ENCODE data around the gene SFT2D3. TPM values are rescaled to one million over a fixed set of nuclear protein-coding genes. Genes with fewer than 3 reads are reported as not detected.
"Not testable (repeated sequence)": the region's sequence is repeated elsewhere in the genome, so short reads cannot be mapped to it uniquely, and the experiment has no call there.

Gene SFT2D3
- polyA plus RNA-seq, 3 donors: 2.8 to 4.8 (median 3.6) TPM

- WGBS, 3 donors: 55 to 77% (median 66%) methylated on average over 3 of the region's 3 CpGs
- no peak overlapping the region for H3K27ac ChIP-seq (ENCODE audit: low read depth, low read length)
Observed at GRCh38 chr2:127722807-127723206, 21.5 kb downstream of the SFT2D3 start.

GRCh38 chr2:127726158-127726880, 25.0 kb downstream of the SFT2D3 start:
- no peak overlapping the region for H3K27ac ChIP-seq (ENCODE audit: low read depth, low read length)
- 88 to 93% (median 90%) methylated on average over 6 of the region's 6 CpGs for WGBS, 3 donors

GRCh38 chr2:127733113-127733815, 32.0 kb downstream of the SFT2D3 start:
- WGBS, 3 donors: 21 to 77% (median 75%) methylated on average over 6 of the region's 6 CpGs
- H3K27ac ChIP-seq (ENCODE audit: low read depth, low read length): no peak overlapping the region

DNA sequence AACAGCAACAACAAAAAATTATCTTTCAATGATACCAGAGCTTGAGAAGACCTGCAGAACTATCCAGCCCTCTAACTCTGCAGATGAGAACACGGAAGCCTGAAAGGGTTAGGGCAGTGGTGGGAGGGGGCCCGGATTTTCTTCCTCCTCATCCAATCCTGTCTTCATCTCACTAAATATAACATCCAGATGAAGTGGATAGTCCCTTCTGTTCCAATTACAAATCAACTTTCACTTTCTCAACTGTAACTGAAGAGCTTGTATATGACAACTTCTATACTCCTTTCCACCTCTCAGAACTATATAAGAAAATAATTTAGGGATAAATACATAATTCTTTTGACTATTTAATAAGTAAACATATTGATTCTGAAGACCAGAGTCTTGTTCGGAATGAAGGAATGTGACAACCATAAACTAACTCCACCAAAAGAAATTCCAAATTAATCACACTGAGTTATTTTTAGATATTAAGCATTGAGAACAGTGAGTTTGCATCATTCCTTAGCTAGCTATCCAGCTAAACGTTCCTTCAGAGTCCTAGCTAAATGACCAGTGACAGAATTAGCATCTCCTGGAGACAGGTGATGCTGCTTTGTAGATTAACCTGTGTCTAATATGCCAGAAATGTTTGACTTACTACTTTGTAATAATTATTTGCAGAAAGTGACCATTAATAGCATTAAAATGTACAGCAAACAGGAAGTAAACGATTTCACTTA, 32.7 kb downstream of the SFT2D3 start:
- no peak overlapping the region for H3K27ac ChIP-seq (ENCODE audit: low read depth, low read length)
- 15 to 58% (median 51%) methylated on average over 5 of the region's 5 CpGs for WGBS, 3 donors

DNA sequence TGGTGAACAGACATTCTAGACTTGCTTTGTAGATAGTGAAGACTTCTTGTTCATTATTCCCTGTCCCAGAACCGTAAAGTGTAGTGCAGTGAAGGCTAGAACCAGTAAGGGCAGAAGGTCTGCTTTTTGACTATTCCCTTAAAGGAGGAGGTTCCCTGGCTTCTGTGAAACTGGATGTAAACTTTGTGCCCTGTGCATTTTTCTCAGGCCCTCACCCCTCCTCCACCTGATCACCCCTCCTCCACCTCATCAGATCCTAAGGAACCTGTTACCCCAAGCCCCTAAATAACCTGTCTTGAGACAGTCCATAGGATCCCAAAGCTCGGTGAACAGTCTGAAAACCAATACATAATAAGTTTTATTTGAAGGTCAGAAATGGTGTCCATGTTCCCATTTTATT, 33.7 kb downstream of the SFT2D3 start:
- H3K27ac ChIP-seq (ENCODE audit: low read depth, low read length): no peak overlapping the region

GRCh38 chr2:127735537-127736399, 34.5 kb downstream of the SFT2D3 start:
- 73 to 76% (median 74%) methylated on average over 3 of the region's 3 CpGs for WGBS, 3 donors

More for the DNA sequence above, 33.7 kb downstream of the SFT2D3 start:
- 43 to 96% (median 95%) methylated on average over 2 of the region's 2 CpGs for WGBS, 3 donors

DNA sequence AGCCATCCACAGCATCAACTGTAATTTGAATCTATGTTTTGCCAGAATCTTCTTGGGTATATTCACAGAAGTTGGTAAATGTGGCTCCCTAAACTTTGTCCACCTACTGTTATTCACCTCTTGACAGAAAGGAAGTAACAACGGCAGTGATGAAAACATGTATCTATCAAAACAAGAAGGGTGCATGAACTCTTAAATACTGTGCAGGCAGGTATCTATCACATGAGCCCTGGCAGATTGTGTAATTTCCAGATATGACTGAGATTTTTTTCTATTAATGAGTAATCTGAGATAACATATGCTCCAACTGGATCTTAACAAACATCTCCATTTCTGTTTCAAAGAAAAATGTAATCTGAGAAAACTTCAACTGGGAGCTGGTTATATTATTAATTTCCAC, 36.6 kb downstream of the SFT2D3 start:
- 29 to 64% (median 60%) methylated on average over 1 of the region's 1 CpG for WGBS, 3 donors

More at GRCh38 chr2:127735537-127736399, 34.5 kb downstream of the SFT2D3 start:
- H3K27ac ChIP-seq (ENCODE audit: low read depth, low read length): no peak overlapping the region

GRCh38 chr2:127739800-127740199, 38.5 kb downstream of the SFT2D3 start:
- no peak overlapping the region for H3K27ac ChIP-seq (ENCODE audit: low read depth, low read length)
- 89 to 94% (median 90%) methylated on average over 1 of the region's 1 CpG for WGBS, 3 donors

More for the DNA sequence above, 36.6 kb downstream of the SFT2D3 start:
- no peak overlapping the region for H3K27ac ChIP-seq (ENCODE audit: low read depth, low read length)

- H3K27ac ChIP-seq (ENCODE audit: low read depth, low read length): no peak overlapping the region
- WGBS, 3 donors: 92 to 98% (median 95%) methylated on average over 3 of the region's 3 CpGs
Observed at GRCh38 chr2:127740665-127741288, 39.5 kb downstream of the SFT2D3 start.

DNA sequence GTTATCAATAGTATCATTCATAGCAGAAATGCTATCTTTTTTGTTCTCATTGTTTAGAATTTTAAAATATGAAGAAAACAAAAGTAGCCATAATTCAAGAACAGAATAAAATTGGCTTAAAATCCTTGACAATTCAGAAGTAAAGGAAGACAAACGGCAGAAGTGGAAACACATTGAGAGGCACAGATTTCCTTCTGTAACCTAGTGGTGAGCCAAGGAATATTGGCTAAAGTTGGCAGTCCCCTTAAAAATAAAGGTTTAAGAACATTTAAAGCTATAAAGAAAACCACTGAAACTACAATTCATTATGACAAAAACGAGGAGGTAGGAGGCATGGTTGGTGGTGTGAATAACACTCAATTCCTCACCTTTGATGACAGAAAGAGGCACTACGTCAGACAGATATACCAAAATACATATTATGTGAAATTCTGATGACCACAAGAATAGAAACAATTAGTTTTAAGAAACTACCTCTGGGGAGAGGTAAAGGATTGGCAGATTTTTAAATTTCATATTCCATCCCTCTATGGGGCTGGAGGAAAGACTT, 42.3 kb downstream of the SFT2D3 start:
- H3K27ac ChIP-seq (ENCODE audit: low read depth, low read length): no peak overlapping the region
- 74 to 83% (median 76%) methylated on average over 3 of the region's 3 CpGs for WGBS, 3 donors

- WGBS, 3 donors: 96 to 98% (median 97%) methylated on average over 5 of the region's 5 CpGs
- H3K27ac ChIP-seq (ENCODE audit: low read depth, low read length): no peak overlapping the region
Observed at GRCh38 chr2:127747621-127748020, 46.3 kb downstream of the SFT2D3 start.

DNA sequence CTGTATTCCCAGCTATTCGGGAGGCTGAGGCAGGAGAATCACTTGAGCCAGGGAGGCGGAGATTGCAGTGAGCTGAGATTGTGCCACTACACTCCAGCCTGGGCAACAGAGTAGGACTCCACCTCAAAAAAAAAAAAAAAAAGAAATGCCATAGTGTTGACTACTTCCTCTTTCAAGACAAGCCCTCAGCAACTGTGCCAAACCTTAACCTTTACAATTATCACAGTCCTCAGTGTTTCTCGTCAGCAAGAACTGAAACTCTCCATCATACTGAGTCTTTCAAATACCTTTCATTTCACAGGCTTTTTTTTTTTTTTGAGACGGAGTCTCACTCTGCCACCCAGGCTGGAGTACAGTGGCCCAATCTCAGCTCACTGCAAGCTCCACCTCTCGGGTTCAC, 48.2 kb downstream of the SFT2D3 start:
- H3K27ac ChIP-seq (ENCODE audit: low read depth, low read length): not testable (repeated sequence)
- WGBS, 3 donors: 81 to 89% (median 85%) methylated on average over 5 of the region's 5 CpGs

- H3K27ac ChIP-seq (ENCODE audit: low read depth, low read length): no peak overlapping the region
Observed at GRCh38 chr2:127753374-127753773, 52.1 kb downstream of the SFT2D3 start.

DNA sequence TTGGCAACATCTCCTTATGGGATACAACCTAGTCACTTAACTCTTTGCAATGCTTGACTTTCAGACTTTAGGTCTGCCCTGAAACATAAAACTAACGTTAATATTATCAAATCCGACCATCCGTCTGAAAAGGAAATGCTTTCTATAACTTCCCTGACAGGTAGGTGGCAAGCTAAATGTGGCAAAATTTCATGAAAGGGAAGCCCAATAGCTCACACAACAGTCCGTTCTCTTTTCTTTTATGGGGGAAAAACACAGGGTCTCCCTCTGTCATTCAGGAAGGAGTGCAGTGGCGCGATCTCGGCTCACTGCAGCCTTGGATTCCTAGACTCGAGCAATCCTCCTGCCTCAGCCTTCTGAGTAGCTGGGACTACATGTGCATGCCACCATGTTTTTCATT, 52.9 kb downstream of the SFT2D3 start:
- no peak overlapping the region for H3K27ac ChIP-seq (ENCODE audit: low read depth, low read length)
- WGBS, 3 donors: 74 to 89% (median 78%) methylated on average over 8 of the region's 8 CpGs
